Kidney (tissue), 22 donors: ENCODE results near the gene NT5E. TPM values are rescaled to one million over a fixed set of nuclear protein-coding genes. Genes with fewer than 3 reads are reported as not detected.
A peak's percentile ranks its signal among the peaks of the same experiment; 100 is the strongest.

Experiments
- DNase-seq, 5 donors: peaks; one replicate each; pipeline ENCODE4 v3.0.0-alpha.2; 2013 to 2020
- FAIRE-seq: peaks from 2 replicates; lab custom pipeline; 2012; peaks lifted over from hg19 to GRCh38; lab: Jason Lieb, UNC
- H3K27ac ChIP-seq, 2 donors: one replicate each; pipeline ENCODE4 v1.7.0; 2013; ENCODE audit warnings: low read depth in 2 of 2, low read length in 2 of 2, inconsistent platforms in 1 of 2
- H3K27me3 ChIP-seq: one replicate; pipeline ENCODE4 v1.7.1; 2013; ENCODE audit warnings: low read length, inconsistent platforms; ENCODE audit not compliant: control insufficient read depth, insufficient read depth
- H3K36me3 ChIP-seq, 3 donors: one replicate each; pipeline versions ENCODE4 v1.7.0 to v1.7.1; 2013; ENCODE audit warnings: low read length in 3 of 3, control low read depth in 1 of 3, inconsistent platforms in 1 of 3; ENCODE audit not compliant: insufficient read depth in 3 of 3, control insufficient read depth in 2 of 3
- H3K4me1 ChIP-seq, 3 donors: one replicate each; pipeline versions ENCODE4 v1.7.0 to v1.7.1; 2013; ENCODE audit warnings: low read length in 3 of 3, inconsistent platforms in 1 of 3, low read depth in 1 of 3; ENCODE audit not compliant: control insufficient read depth in 2 of 3, insufficient read depth in 2 of 3
- H3K4me3 ChIP-seq, 3 donors: one replicate each; pipeline versions ENCODE4 v1.7.0 to v1.8.1; 2013; ENCODE audit warnings: low read length in 3 of 3, control low read depth in 1 of 3, inconsistent platforms in 1 of 3
- H3K9ac ChIP-seq, 3 donors: one replicate each; pipeline versions ENCODE4 v1.7.0 to v1.7.1; 2013; ENCODE audit warnings: low read length in 3 of 3, control low read depth in 1 of 3, inconsistent platforms in 1 of 3
- H3K9me3 ChIP-seq, 3 donors: one replicate each; pipeline versions ENCODE4 v1.7.0 to v1.7.1; 2013; ENCODE audit warnings: low read length in 3 of 3, control low read depth in 1 of 3, inconsistent platforms in 1 of 3; ENCODE audit not compliant: control insufficient read depth in 2 of 3, insufficient read depth in 1 of 3
- intact Hi-C: fragments of 100-400 bp; cut with DNase I; formaldehyde crosslinking; loops from one replicate; pipeline ENCODE4 v1.11.1; 2022
- long read RNA-seq, 10 donors: library from polyadenylated mRNA in 1 of 10; unstranded in 1 of 10; transcript quantifications; one replicate each; pipeline ENCODE4 v2.0.0 and lab custom pipeline, GENCODE V29; 2021 to 2026
- polyA plus RNA-seq: library from polyadenylated mRNA; stranded (reverse); fragments of 350-450 nt; fragmentation: Illumina TruSeq; extraction: RNeasy Lipid Tissue Mini Kit (QIAGEN cat#74804); gene quantifications from one replicate; pipeline ENCODE4 v1.2.3, GENCODE V29; 2014; ENCODE audit warnings: low read depth, low replicate concordance; ENCODE audit not compliant: insufficient read depth
- total RNA-seq: library from RNA; stranded (reverse); fragmentation: NEBNext Ultra II Directional; extraction: Animal tissue kit (Norgen Biotek cat#: 25700); gene quantifications from one replicate; pipeline ENCODE4 v1.2.1, GENCODE V29; 2021
- TF ChIP-seq, protein P1 (sequence below): IDR thresholded peaks from 3 replicates; pipeline ENCODE4 v1.5.1; 2012; ENCODE audit warnings: mild to moderate bottlenecking, moderate library complexity, borderline replicate concordance; ENCODE audit not compliant: insufficient read depth; ENCODE audit errors: extremely low read depth
- donor health status: control.
- donor health status: control.
- donor health status: control.
- donor health status: control.
- donor health status: control.
- donor health status: DM: yes; HTN: yes; CAD: no.
- donor health status: Normal renal cell carcinoma (clear cell type).

Gene NT5E
- 41.0 TPM for total RNA-seq
- polyA plus RNA-seq, result 13.1 TPM
- long read RNA-seq, donor 1, partial matches to known transcripts, result 0 of 1 reads
- long read RNA-seq, donor 1, other reads (novel, unspliced or antisense), result 0 of 1 reads
- long read RNA-seq, donor 2, result 0 reads
- long read RNA-seq, donor 3, result 0 reads
- long read RNA-seq, donor 4, result 0 reads
- long read RNA-seq, donor 5, result 0 reads
- long read RNA-seq, donor 6, result 0 reads
- long read RNA-seq, donor 7, transcript NT5E-202 (3 exons, 974 nt), result minor isoform, 6 of 40 reads
- long read RNA-seq, donor 7, transcript NT5E-201 (9 exons, 3,548 nt), result major isoform, 17 of 40 reads
- long read RNA-seq, donor 7, partial matches to known transcripts, result 2 of 40 reads
- long read RNA-seq, donor 7, other reads (novel, unspliced or antisense), result 15 of 40 reads
- long read RNA-seq, donor 8, result 0 reads
- long read RNA-seq, donor 9, result 0 reads
- long read RNA-seq, donor 10, partial matches to known transcripts, result 0 of 1 reads
- long read RNA-seq, donor 10, other reads (novel, unspliced or antisense), result 0 of 1 reads

DNA sequence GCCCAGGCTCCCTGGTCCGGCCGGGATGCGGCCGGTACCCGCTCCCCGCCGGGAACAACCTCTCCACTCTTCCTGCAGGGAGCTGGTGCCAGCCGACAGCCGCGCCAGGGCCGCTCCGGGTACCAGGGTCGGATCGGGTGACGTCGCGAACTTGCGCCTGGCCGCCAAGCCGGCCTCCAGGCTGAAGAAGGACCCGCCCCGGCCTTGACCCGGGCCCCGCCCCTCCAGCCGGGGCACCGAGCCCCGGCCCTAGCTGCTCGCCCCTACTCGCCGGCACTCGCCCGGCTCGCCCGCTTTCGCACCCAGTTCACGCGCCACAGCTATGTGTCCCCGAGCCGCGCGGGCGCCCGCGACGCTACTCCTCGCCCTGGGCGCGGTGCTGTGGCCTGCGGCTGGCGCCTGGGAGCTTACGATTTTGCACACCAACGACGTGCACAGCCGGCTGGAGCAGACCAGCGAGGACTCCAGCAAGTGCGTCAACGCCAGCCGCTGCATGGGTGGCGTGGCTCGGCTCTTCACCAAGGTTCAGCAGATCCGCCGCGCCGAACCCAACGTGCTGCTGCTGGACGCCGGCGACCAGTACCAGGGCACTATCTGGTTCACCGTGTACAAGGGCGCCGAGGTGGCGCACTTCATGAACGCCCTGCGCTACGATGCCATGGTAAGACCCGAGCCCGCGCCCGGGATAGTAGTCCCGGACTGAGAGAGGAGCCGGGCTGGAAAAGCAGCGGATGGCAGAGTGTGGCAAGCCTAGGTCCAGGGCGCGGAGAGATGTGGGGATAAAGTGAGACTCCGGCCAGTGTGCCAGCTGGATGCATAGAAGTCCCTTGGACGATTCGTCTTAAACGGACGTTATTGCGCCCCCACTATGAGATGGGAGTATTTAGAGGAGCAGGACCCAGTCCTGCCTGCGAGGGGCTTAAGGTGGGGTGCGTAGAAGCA is at the start of gene NT5E:
NT5E (plus strand) TSS at position 266 of the 942 bp plus-strand sequence; CDS start at position 323, 57 bp downstream.
- DNase-seq (peak; percentile 39 to 91 (median 60)), FAIRE-seq (no peak)
- H3K36me3 ChIP-seq, result no peaks in the 10 kb centered on the region
- peaks cover 27% of the 10 kb centered on the region for H3K27me3 ChIP-seq
- H3K9ac ChIP-seq, result peak within 1 kb of the TSS in 2 of 3 donors; percentile 11 to 70
- intact Hi-C loops, result no loop called here
- no peaks in the 10 kb centered on the region for H3K9me3 ChIP-seq
- H3K27ac ChIP-seq, result peak within 1 kb of the TSS; percentile 49 to 74
- H3K4me3 ChIP-seq, result peak within 1 kb of the TSS; percentile 20 to 81 (median 78)
- peaks cover 0 to 3% (median 0%) of the 10 kb centered on the region in 3 donors for H3K4me1 ChIP-seq
- TF ChIP-seq, protein P1, sequence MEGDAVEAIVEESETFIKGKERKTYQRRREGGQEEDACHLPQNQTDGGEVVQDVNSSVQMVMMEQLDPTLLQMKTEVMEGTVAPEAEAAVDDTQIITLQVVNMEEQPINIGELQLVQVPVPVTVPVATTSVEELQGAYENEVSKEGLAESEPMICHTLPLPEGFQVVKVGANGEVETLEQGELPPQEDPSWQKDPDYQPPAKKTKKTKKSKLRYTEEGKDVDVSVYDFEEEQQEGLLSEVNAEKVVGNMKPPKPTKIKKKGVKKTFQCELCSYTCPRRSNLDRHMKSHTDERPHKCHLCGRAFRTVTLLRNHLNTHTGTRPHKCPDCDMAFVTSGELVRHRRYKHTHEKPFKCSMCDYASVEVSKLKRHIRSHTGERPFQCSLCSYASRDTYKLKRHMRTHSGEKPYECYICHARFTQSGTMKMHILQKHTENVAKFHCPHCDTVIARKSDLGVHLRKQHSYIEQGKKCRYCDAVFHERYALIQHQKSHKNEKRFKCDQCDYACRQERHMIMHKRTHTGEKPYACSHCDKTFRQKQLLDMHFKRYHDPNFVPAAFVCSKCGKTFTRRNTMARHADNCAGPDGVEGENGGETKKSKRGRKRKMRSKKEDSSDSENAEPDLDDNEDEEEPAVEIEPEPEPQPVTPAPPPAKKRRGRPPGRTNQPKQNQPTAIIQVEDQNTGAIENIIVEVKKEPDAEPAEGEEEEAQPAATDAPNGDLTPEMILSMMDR, result no peak

GRCh38 chr6:85400331-85400730 is 49.6 kb upstream of the NT5E start:
- Histone ChIP-seq H3K27ac (no peak overlapping the region), H3K27me3 (no peaks in the 10 kb centered on the region), H3K9ac (no peak overlapping the region), H3K4me1 (peaks cover 0 to 19% (median 5%) of the 10 kb centered on the region in 3 donors), H3K4me3 (no peak overlapping the region), H3K36me3 (no peaks in the 10 kb centered on the region), H3K9me3 (no peaks in the 10 kb centered on the region)
- DNase-seq, result no peak
- TF ChIP-seq, protein P1, result no peak
- no peak for FAIRE-seq
- intact Hi-C loops, result no loop called here

DNA sequence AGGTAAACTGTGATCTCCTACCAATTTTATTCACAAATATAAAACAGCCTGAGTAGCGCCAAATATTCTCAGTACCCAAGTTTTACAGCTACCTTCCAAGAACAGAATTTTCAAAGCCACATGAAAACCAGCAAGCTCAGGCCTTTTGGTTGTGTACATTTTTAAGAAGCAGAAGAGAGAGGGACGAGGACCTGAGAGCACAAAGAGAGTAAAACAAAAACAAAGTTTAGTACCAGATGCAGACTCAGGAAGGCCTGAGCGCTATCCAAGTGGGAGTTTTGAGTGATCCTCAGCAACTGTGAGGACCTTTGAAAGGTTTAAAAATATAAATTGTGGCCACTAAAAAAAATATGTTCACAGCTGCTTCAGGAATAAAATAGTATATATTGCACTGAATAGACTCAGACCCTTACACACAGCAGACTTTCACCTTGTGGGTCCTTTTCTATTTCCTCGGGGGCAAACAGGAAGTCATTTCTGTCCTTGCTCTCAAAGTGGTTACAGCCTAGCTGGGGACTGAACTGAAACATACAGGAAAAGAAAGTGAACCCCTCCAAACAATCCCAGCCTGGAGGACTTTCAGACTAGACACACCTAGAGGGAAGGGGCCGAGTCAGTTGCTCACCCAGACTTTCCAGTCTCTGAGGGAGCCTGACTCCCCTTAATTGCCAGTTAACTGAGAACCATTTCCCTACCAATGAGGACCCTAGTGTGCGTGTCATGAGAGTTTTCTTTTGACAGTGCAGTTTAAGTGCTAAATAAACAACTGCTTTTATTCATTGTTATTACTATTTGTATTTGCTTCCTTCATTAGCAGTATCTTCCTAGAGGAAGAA is 48.5 kb upstream of the NT5E start:
- no peak for DNase-seq
- Histone ChIP-seq H3K9ac (no peak overlapping the region), H3K9me3 (no peaks in the 10 kb centered on the region), H3K27me3 (no peaks in the 10 kb centered on the region), H3K4me1 (peaks cover 0 to 23% (median 5%) of the 10 kb centered on the region in 3 donors), H3K36me3 (no peaks in the 10 kb centered on the region), H3K27ac (no peak overlapping the region), H3K4me3 (no peak overlapping the region)
- no peak for FAIRE-seq
- intact Hi-C loops, result no loop called here
- TF ChIP-seq, protein P1, result no peak
